ENCODE results near the gene MIF4GD. TPM values are rescaled to one million over a fixed set of nuclear protein-coding genes. Genes with fewer than 3 reads are reported as not detected.

Gene MIF4GD
- total RNA-seq, 2 experiments from 2014 or later = 29.4 to 32.4 TPM

DNA sequence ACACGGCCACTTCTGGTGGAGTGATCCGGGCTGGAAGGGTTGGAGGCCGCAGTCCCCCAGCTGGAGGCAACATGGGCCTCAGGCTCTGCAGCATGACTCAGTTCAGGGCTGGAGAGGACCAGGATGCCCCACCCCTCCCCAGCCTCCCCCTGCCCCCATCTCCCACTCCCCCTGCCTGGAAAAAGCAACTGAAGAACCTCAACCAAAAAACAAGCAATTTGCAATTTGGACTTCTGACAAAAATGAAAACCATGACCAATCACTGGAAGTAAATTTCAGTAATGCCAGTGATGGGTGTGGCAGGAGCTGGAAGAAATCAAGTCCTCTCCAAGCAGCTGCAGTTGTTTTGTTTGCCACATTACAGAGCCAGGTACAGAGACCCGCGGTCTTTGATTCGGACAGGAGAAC is 6.6 kb upstream of the MIF4GD start:
- TF ChIP-seq, protein P1, sequence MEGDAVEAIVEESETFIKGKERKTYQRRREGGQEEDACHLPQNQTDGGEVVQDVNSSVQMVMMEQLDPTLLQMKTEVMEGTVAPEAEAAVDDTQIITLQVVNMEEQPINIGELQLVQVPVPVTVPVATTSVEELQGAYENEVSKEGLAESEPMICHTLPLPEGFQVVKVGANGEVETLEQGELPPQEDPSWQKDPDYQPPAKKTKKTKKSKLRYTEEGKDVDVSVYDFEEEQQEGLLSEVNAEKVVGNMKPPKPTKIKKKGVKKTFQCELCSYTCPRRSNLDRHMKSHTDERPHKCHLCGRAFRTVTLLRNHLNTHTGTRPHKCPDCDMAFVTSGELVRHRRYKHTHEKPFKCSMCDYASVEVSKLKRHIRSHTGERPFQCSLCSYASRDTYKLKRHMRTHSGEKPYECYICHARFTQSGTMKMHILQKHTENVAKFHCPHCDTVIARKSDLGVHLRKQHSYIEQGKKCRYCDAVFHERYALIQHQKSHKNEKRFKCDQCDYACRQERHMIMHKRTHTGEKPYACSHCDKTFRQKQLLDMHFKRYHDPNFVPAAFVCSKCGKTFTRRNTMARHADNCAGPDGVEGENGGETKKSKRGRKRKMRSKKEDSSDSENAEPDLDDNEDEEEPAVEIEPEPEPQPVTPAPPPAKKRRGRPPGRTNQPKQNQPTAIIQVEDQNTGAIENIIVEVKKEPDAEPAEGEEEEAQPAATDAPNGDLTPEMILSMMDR (IDR thresholded peaks at IDR 0.05) = no peak
- peaks cover 2% of the 10 kb centered on the region for H3K4me1 Mint-ChIP-seq (ENCODE audit: low read depth)
- H3K9me3 Mint-ChIP-seq = no peaks in the 10 kb centered on the region
- ATAC-seq (ENCODE audit: poor library complexity) = no peak
- Histone ChIP-seq H3K27me3 (ENCODE audit: control insufficient read depth in 1 of 2, insufficient read depth in 2 of 2, low read length in 2 of 2) (no peaks in the 10 kb centered on the region), H3K4me1 (ENCODE audit: insufficient read depth, low read length) (peaks cover 6% of the 10 kb centered on the region), H3K9me3 (ENCODE audit: control insufficient read depth in 1 of 2, insufficient read depth in 1 of 2, low read length in 2 of 2) (no peaks in the 10 kb centered on the region), H3K36me3 (ENCODE audit: insufficient read depth, low read length) (peaks cover 30% of the 10 kb centered on the region), H3K4me3 (ENCODE audit: low read length) (no peak overlapping the region), H3K27ac (ENCODE audit: low read depth in 1 of 2, low read length in 2 of 2) (no peak overlapping the region)
- no peak overlapping the region for H3K4me3 Mint-ChIP-seq
- H3K36me3 Mint-ChIP-seq (ENCODE audit: low read depth) = peaks cover 6% of the 10 kb centered on the region
- POLR2A ChIA-PET = interaction anchor here (2.8 kb wide), 1 partner anchor 12 kb away, joined by 11 read pairs; the partner anchor contains the start of gene SLC25A19
- CTCF ChIA-PET = no interaction called here
- no peak overlapping the region for H3K27ac Mint-ChIP-seq
- DNase-seq = no peak
- no peaks in the 10 kb centered on the region for H3K27me3 Mint-ChIP-seq
- intact Hi-C loops (cut with DNase I, micrococcal nuclease) = no loop called here

DNA sequence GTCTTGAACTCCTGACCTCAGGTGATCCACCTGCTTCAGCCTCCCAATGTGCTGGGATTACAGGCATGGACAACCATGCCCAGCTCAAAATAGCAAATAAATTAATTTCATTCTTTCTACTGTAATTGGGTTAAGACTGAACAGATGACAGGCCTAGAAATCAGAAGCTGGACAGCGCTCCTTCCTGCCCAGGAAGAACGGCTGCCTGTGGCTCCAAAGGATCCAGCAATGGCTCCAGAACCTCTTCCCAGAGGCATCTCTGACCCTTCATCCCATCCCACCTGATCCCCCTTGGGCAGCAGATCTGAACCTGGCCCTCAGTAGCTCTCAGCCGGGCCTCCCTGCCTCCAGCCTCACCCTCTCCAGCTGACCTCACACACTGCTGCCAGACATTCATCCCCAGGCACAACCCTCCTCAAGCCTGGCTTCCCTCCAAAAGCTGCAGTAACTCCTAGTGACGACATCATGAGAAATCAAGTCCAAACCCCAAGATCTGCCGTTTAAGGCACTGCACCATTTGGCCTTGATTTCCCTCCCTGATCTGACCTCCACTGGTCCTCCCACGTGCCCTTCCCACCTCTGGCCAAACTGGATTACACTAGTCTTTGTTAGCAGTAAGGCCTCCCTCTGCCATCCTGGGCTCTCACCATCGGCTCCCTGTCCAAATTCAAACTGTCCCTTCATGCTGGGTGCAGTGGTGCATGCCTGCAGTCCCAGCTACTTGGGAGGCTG is 3.1 kb upstream of the MIF4GD start:
- TF ChIP-seq, protein P1 (IDR thresholded peaks at IDR 0.05) = no peak
- Mint-ChIP-seq H3K27me3 (no peaks in the 10 kb centered on the region), H3K36me3 (ENCODE audit: low read depth) (peaks cover 2% of the 10 kb centered on the region), H3K4me1 (ENCODE audit: low read depth) (peaks cover 19% of the 10 kb centered on the region), H3K9me3 (no peaks in the 10 kb centered on the region), H3K4me3 (peak overlapping the region; percentile 73), H3K27ac (peak overlapping the region; percentile 37)
- H3K36me3 ChIP-seq (ENCODE audit: insufficient read depth, low read length) = peaks cover 16% of the 10 kb centered on the region
- no peaks in the 10 kb centered on the region for H3K27me3 ChIP-seq (ENCODE audit: control insufficient read depth in 1 of 2, insufficient read depth in 2 of 2, low read length in 2 of 2)
- ChIA-PET POLR2A (interaction anchor here (1.4 to 1.7 kb wide), 2 partner anchors 13 to 15 kb away, joined by 3 to 10 read pairs; partner anchors contain the start of genes GGA3, MRPS7 and SLC25A19), CTCF (interaction anchor here (0.5 kb wide), 1 partner anchor 116 kb away, joined by 3 read pairs; no protein-coding TSS in a partner anchor)
- no peak overlapping the region for H3K27ac ChIP-seq (ENCODE audit: low read depth in 1 of 2, low read length in 2 of 2)
- H3K4me3 ChIP-seq (ENCODE audit: low read length) = no peak overlapping the region
- no peak for ATAC-seq (ENCODE audit: poor library complexity)
- no peak for DNase-seq
- peaks cover 36% of the 10 kb centered on the region for H3K4me1 ChIP-seq (ENCODE audit: insufficient read depth, low read length)
- intact Hi-C loops (cut with DNase I, micrococcal nuclease) = loop anchor here in 1 of 2 experiments (5.0 kb wide), 1 partner anchor 393 kb away; the partner anchor contains the start of genes RECQL5 and SAP30BP
- no peaks in the 10 kb centered on the region for H3K9me3 ChIP-seq (ENCODE audit: control insufficient read depth in 1 of 2, insufficient read depth in 1 of 2, low read length in 2 of 2)

DNA sequence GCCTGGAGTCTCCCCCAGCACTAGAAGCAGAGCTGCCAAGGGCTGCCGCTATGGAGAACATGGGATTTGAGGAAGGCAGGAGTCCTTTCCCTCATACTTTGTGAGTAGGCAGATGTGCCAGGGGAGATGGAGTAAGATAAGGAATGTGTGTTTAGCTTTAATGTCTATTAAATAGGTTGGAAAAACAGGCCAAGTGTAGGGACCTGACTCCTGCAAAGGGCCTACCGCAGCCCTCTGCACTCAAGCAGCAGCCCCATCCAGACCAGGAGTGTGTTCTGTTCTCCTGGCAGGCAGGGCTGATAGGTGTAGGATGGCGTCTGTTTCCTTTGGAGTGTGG is 1.8 kb upstream of the MIF4GD start:
- Histone ChIP-seq H3K27me3 (ENCODE audit: control insufficient read depth in 1 of 2, insufficient read depth in 2 of 2, low read length in 2 of 2) (no peaks in the 10 kb centered on the region), H3K27ac (ENCODE audit: low read depth in 1 of 2, low read length in 2 of 2) (peak overlapping the region in 1 of 2 donors; percentile 27), H3K9me3 (ENCODE audit: control insufficient read depth in 1 of 2, insufficient read depth in 1 of 2, low read length in 2 of 2) (no peaks in the 10 kb centered on the region), H3K4me3 (ENCODE audit: low read length) (no peak overlapping the region), H3K36me3 (ENCODE audit: insufficient read depth, low read length) (peaks cover 13% of the 10 kb centered on the region), H3K4me1 (ENCODE audit: insufficient read depth, low read length) (peaks cover 39% of the 10 kb centered on the region)
- peaks cover 21% of the 10 kb centered on the region for H3K4me1 Mint-ChIP-seq (ENCODE audit: low read depth)
- POLR2A ChIA-PET = interaction anchor here (0.5 to 1.7 kb wide), 2 partner anchors 16 to 606 kb away, joined by 3 to 10 read pairs; partner anchors contain the start of genes SLC25A19 and TRIM47
- ATAC-seq (ENCODE audit: poor library complexity) (no peak), DNase-seq (peak in 1 of 14 experiments; percentile 22)
- H3K27me3 Mint-ChIP-seq = no peaks in the 10 kb centered on the region
- peaks cover 8% of the 10 kb centered on the region for H3K36me3 Mint-ChIP-seq (ENCODE audit: low read depth)
- H3K27ac Mint-ChIP-seq = peak overlapping the region; percentile 74
- intact Hi-C loops (cut with DNase I, micrococcal nuclease) = loop anchor here in 1 of 2 experiments (5.0 kb wide), 1 partner anchor 394 kb away; the partner anchor contains the start of genes RECQL5 and SAP30BP
- H3K4me3 Mint-ChIP-seq = peak overlapping the region; percentile 68
- CTCF ChIA-PET = interaction anchor here (2.2 kb wide), 1 partner anchor 23 kb away, joined by 17 read pairs; no protein-coding TSS in a partner anchor
- no peaks in the 10 kb centered on the region for H3K9me3 Mint-ChIP-seq
- TF ChIP-seq, protein P1 (IDR thresholded peaks at IDR 0.05) = no peak

Data from CD4-positive, alpha-beta T cell (primary cell).